Kidney (tissue), 14 donors: ENCODE data around the gene SCML2. TPM values are rescaled to one million over a fixed set of nuclear protein-coding genes. Genes with fewer than 3 reads are reported as not detected.

ENCODE experiments used
- DNase-seq, 5 donors: peaks; one replicate each; pipeline ENCODE4 v3.0.0-alpha.2; 2013 to 2020
- FAIRE-seq: peaks from 2 replicates; lab custom pipeline; 2012; peaks lifted over from hg19 to GRCh38; lab: Jason Lieb, UNC
- H3K27ac ChIP-seq, 2 donors: one replicate each; pipeline ENCODE4 v1.7.0; 2013; ENCODE audit warnings: low read depth in 2 of 2, low read length in 2 of 2, inconsistent platforms in 1 of 2
- H3K27me3 ChIP-seq: one replicate; pipeline ENCODE4 v1.7.1; 2013; ENCODE audit warnings: low read length, inconsistent platforms; ENCODE audit not compliant: control insufficient read depth, insufficient read depth
- H3K36me3 ChIP-seq, 3 donors: one replicate each; pipeline versions ENCODE4 v1.7.0 to v1.7.1; 2013; ENCODE audit warnings: low read length in 3 of 3, control low read depth in 1 of 3, inconsistent platforms in 1 of 3; ENCODE audit not compliant: insufficient read depth in 3 of 3, control insufficient read depth in 2 of 3
- H3K4me1 ChIP-seq, 3 donors: one replicate each; pipeline versions ENCODE4 v1.7.0 to v1.7.1; 2013; ENCODE audit warnings: low read length in 3 of 3, inconsistent platforms in 1 of 3, low read depth in 1 of 3; ENCODE audit not compliant: control insufficient read depth in 2 of 3, insufficient read depth in 2 of 3
- H3K4me3 ChIP-seq, 3 donors: one replicate each; pipeline versions ENCODE4 v1.7.0 to v1.8.1; 2013; ENCODE audit warnings: low read length in 3 of 3, control low read depth in 1 of 3, inconsistent platforms in 1 of 3
- H3K9ac ChIP-seq, 3 donors: one replicate each; pipeline versions ENCODE4 v1.7.0 to v1.7.1; 2013; ENCODE audit warnings: low read length in 3 of 3, control low read depth in 1 of 3, inconsistent platforms in 1 of 3
- H3K9me3 ChIP-seq, 3 donors: one replicate each; pipeline versions ENCODE4 v1.7.0 to v1.7.1; 2013; ENCODE audit warnings: low read length in 3 of 3, control low read depth in 1 of 3, inconsistent platforms in 1 of 3; ENCODE audit not compliant: control insufficient read depth in 2 of 3, insufficient read depth in 1 of 3
- intact Hi-C: fragments of 100-400 bp; cut with DNase I; formaldehyde crosslinking; loops from one replicate; pipeline ENCODE4 v1.11.1; 2022
- polyA plus RNA-seq: library from polyadenylated mRNA; stranded (reverse); fragments of 350-450 nt; fragmentation: Illumina TruSeq; extraction: RNeasy Lipid Tissue Mini Kit (QIAGEN cat#74804); gene quantifications from one replicate; pipeline ENCODE4 v1.2.3, GENCODE V29; 2014; ENCODE audit warnings: low read depth, low replicate concordance; ENCODE audit not compliant: insufficient read depth
- total RNA-seq: library from RNA; stranded (reverse); fragmentation: NEBNext Ultra II Directional; extraction: Animal tissue kit (Norgen Biotek cat#: 25700); gene quantifications from one replicate; pipeline ENCODE4 v1.2.1, GENCODE V29; 2021
- TF ChIP-seq, protein P1 (sequence below): IDR thresholded peaks from 3 replicates; pipeline ENCODE4 v1.5.1; 2012; ENCODE audit warnings: mild to moderate bottlenecking, moderate library complexity, borderline replicate concordance; ENCODE audit not compliant: insufficient read depth; ENCODE audit errors: extremely low read depth
- donor health status: control.
- donor health status: control.
- donor health status: control.
- donor health status: control.
- donor health status: control.
- donor health status: DM: yes; HTN: yes; CAD: no.
- donor health status: Normal renal cell carcinoma (clear cell type).

SCML2 gene
- total and polyA plus RNA-seq, 2 donors from 2014 or later: 1.3 to 1.4 TPM

DNA sequence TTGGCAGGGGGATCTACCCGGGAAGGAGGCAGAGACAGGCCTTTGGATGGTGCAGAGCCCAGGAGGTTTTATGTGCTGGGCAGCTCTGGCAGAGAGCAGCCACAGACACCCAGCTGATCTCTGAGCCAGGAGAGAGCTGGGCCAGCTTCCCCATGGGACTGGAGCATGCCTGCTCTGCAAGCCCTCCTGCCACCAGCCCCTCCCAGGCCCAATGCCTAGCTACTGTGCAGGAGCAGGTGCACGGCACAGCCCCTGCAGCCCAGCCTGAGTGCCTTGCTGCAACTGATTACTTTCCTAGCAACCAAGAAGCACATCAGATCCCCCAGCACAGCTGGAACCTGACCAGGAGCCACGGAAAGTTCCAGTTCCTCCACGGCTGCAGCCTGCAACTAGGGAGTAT, 76.0 kb downstream of the SCML2 start:
- DNase-seq (no peak), FAIRE-seq (no peak)
- TF ChIP-seq, protein P1, sequence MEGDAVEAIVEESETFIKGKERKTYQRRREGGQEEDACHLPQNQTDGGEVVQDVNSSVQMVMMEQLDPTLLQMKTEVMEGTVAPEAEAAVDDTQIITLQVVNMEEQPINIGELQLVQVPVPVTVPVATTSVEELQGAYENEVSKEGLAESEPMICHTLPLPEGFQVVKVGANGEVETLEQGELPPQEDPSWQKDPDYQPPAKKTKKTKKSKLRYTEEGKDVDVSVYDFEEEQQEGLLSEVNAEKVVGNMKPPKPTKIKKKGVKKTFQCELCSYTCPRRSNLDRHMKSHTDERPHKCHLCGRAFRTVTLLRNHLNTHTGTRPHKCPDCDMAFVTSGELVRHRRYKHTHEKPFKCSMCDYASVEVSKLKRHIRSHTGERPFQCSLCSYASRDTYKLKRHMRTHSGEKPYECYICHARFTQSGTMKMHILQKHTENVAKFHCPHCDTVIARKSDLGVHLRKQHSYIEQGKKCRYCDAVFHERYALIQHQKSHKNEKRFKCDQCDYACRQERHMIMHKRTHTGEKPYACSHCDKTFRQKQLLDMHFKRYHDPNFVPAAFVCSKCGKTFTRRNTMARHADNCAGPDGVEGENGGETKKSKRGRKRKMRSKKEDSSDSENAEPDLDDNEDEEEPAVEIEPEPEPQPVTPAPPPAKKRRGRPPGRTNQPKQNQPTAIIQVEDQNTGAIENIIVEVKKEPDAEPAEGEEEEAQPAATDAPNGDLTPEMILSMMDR: no peak
- Histone ChIP-seq H3K27me3 (no peaks in the 10 kb centered on the region), H3K9me3 (peaks cover 0 to 3% (median 0%) of the 10 kb centered on the region in 3 donors), H3K27ac (no peak overlapping the region), H3K36me3 (no peaks in the 10 kb centered on the region), H3K4me1 (no peaks in the 10 kb centered on the region), H3K9ac (no peak overlapping the region), H3K4me3 (no peak overlapping the region)
- intact Hi-C loops: no loop called here

DNA sequence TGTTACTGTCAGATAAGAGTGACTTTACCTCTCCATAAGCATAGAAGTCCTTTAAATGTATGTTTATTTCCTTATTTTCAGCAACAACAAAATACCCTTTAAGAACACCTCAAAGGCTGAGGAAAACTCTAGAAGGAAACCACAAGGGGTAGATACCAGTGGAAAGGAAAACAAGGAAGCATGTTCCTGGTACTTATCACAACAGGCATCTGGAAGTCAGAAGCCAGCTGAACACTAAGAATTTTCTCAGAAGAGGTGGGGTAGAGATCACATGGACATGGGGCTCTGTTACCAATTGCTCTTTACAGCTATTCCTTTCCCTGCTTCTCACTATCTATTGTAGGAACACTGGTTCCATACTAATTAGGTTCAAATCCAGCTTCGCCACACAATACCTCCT, 82.3 kb downstream of the SCML2 start:
- Histone ChIP-seq H3K4me3 (no peak overlapping the region), H3K9me3 (peaks cover 0 to 2% (median 0%) of the 10 kb centered on the region in 3 donors), H3K27me3 (no peaks in the 10 kb centered on the region), H3K27ac (no peak overlapping the region), H3K4me1 (no peaks in the 10 kb centered on the region), H3K36me3 (no peaks in the 10 kb centered on the region), H3K9ac (no peak overlapping the region)
- FAIRE-seq: no peak
- intact Hi-C loops: no loop called here
- no peak for DNase-seq
- TF ChIP-seq, protein P1: no peak

DNA sequence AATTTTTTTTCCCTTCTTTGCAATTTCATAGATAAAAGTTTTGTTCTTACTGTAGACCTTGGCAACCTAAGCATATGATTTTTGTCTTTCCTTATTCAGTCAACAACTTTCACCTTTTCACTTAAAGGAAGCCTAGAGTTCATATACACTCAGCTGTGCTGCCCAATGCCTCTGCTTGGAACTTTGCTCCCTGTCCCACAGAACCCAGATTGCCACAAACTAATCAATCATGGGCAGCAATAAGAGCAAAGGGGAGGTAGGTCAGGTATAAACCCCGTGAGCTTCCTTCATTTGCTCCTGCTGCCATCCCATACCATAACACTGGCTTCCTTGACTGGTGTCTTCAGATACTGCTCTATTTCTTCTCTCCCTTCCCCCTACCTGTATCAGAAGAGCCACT, 82.8 kb downstream of the SCML2 start:
- intact Hi-C loops: no loop called here
- TF ChIP-seq, protein P1: no peak
- DNase-seq: no peak
- H3K9me3 ChIP-seq: peaks cover 0 to 2% (median 0%) of the 10 kb centered on the region in 3 donors
- H3K4me3 ChIP-seq: no peak overlapping the region
- no peak overlapping the region for H3K27ac ChIP-seq
- no peaks in the 10 kb centered on the region for H3K27me3 ChIP-seq
- no peaks in the 10 kb centered on the region for H3K36me3 ChIP-seq
- FAIRE-seq: no peak
- H3K9ac ChIP-seq: no peak overlapping the region
- H3K4me1 ChIP-seq: no peaks in the 10 kb centered on the region

DNA sequence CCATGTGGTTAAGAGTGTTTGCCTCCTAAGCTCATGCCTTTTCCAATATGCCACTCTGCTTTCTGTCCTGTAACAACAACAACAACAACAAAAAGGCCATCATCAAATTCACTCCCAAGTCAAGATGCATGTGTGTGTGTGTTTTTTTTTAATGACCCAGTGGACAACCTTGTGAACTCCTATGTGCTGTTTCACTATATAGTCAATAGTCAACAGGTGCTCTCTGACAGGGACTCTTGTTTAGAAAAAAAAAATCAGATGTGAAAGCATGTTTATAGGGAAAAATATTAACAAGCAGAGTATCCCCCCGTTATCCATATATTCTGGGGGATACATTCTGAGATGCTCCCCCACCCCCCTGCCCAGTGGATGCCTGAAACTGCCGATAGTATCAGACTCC, 83.2 kb downstream of the SCML2 start:
- Histone ChIP-seq H3K27ac (no peak overlapping the region), H3K9ac (no peak overlapping the region), H3K9me3 (no peaks in the 10 kb centered on the region), H3K27me3 (no peaks in the 10 kb centered on the region), H3K4me3 (no peak overlapping the region), H3K4me1 (no peaks in the 10 kb centered on the region), H3K36me3 (no peaks in the 10 kb centered on the region)
- TF ChIP-seq, protein P1: no peak
- DNase-seq: no peak
- no peak for FAIRE-seq
- intact Hi-C loops: no loop called here
